Measurements from ENCODE around the gene DUSP8. TPM values are rescaled to one million over a fixed set of nuclear protein-coding genes. Genes with fewer than 3 reads are reported as not detected.

Gene DUSP8
- total RNA-seq, 1 experiment from 2014 or later, result 4.4 TPM

- H3K23me2 ChIP-seq (ENCODE audit: insufficient read length, low read depth, low read length, poor library complexity, severe bottlenecking), result no peaks in the 10 kb centered on the region
- no peak overlapping the region for H4K91ac ChIP-seq (ENCODE audit: insufficient read length, low read depth, low read length)
- H4K5ac ChIP-seq (ENCODE audit: insufficient read length, low read depth, low read length), result no peak overlapping the region
- H3T11ph ChIP-seq (ENCODE audit: low read length), result no peak overlapping the region
- H2AK5ac ChIP-seq (ENCODE audit: insufficient read length, low read length), result no peak overlapping the region
- peaks cover 8% of the 10 kb centered on the region; the same call in 1 of the 2 replicates for H3K27me3 ChIP-seq (ENCODE audit: insufficient read depth, low read length)
- no peak overlapping the region for H2BK20ac ChIP-seq (ENCODE audit: low read depth, low read length, poor library complexity, severe bottlenecking)
- no peak overlapping the region; a peak in 1 of 7 replicates for H3K27ac Mint-ChIP-seq
- H3K9ac ChIP-seq (ENCODE audit: extremely low read depth, insufficient read length, low read length), result no peak overlapping the region
- no peak overlapping the region for H3K18ac ChIP-seq (ENCODE audit: insufficient read length, low read depth, low read length)
- H3K79me1 ChIP-seq (ENCODE audit: insufficient read depth, low read depth, low read length, poor library complexity, severe bottlenecking), result no peaks in the 10 kb centered on the region
- peak; percentile 25 for DNase-seq
- no peak overlapping the region for H3K4me2 ChIP-seq (ENCODE audit: insufficient read depth, insufficient read length, low read length)
- no peak overlapping the region for H3K23ac ChIP-seq (ENCODE audit: insufficient read length, low read depth, low read length)
- no peak overlapping the region for H2BK12ac ChIP-seq (ENCODE audit: insufficient read length, low read depth, low read length)
- WGBS (ENCODE audit: extremely low coverage, insufficient read length, low lambda C conversion rate), result no CpG with 5 or more reads among the region's 12 CpGs
- H2AFZ ChIP-seq (ENCODE audit: low read length), result no peak overlapping the region
- H3K79me2 ChIP-seq (ENCODE audit: insufficient read depth, low read length), result no peaks in the 10 kb centered on the region
- peaks cover 24 to 44% of the 10 kb centered on the region in 2 experiments for H3K4me1 Mint-ChIP-seq
- H4K8ac ChIP-seq (replicated peaks; ENCODE audit: insufficient read length, low read depth, low read length), result no peak overlapping the region
- no peak overlapping the region for H3K4me3 Mint-ChIP-seq
- H3K4me1 ChIP-seq (ENCODE audit: insufficient read depth, low read length), result peaks cover 2% of the 10 kb centered on the region; the same call in 1 of the 2 replicates
- H3K9me3 ChIP-seq (ENCODE audit: control insufficient read depth, low read depth, low read length), result no peaks in the 10 kb centered on the region
- H3K56ac ChIP-seq (ENCODE audit: insufficient read length, low read depth, low read length), result no peak overlapping the region
- H2BK15ac ChIP-seq (ENCODE audit: low read depth, low read length), result no peak overlapping the region
- H3K14ac ChIP-seq (ENCODE audit: insufficient read depth, low read length), result 0 out of 2 replicates have a peak overlapping the region, but pooled peaks have one; percentile 31
- peaks cover 0 to 1% (median 0%) of the 10 kb centered on the region in 3 experiments; a peak in 1 of 7 replicates for H3K36me3 Mint-ChIP-seq (ENCODE audit: insufficient read depth in 1 of 3, low read depth in 3 of 3)
- H2BK120ac ChIP-seq (ENCODE audit: low read depth, low read length, poor library complexity, severe bottlenecking), result no peak overlapping the region
- TF ChIP-seq CTCF (conservative IDR thresholded peaks at IDR 0.05), result no peak
- H3K9me3 Mint-ChIP-seq, result no peaks in the 10 kb centered on the region
- no peak overlapping the region for H2BK5ac ChIP-seq (ENCODE audit: insufficient read length, low read length)
- H3K27me3 Mint-ChIP-seq (ENCODE audit: low read depth), result peaks cover 25% of the 10 kb centered on the region
- H4K20me1 ChIP-seq (ENCODE audit: control insufficient read depth, insufficient read depth, insufficient read length), result no peaks in the 10 kb centered on the region
- no peak overlapping the region for H3K4ac ChIP-seq (ENCODE audit: low read depth, low read length)
- H3K27ac ChIP-seq (ENCODE audit: insufficient read length, low read depth, low read length), result no peak overlapping the region
These were observed 13.3 kb downstream of the DUSP8 start for GRCh38 chr11:1558775-1559110.
